SK-N-SH (cell line): Measurements from ENCODE around the gene RFX1. TPM values are rescaled to one million over a fixed set of nuclear protein-coding genes. Genes with fewer than 3 reads are reported as not detected.

Experiments
- CTCF ChIA-PET: fragments of 300-600, 350-600 bp; formaldehyde crosslinking; extraction: SDS; loops from one replicate; lab custom pipeline; 2021; lab: Yijun Ruan, JAX
- POLR2A ChIA-PET: fragments of 350-600 bp; sonication (Branson Sonifier 250); formaldehyde crosslinking; extraction: SDS; loops from one replicate; lab custom pipeline; 2020; ENCODE audit warnings: antibody characterized with exemption, inconsistent platforms; lab: Yijun Ruan, JAX
- DNase-seq: peaks from one replicate; pipeline ENCODE4 v3.0.0; 2012
- H2AFZ ChIP-seq: fragments of 200-600 bp; sonication (generic); 2 replicates; pipeline ENCODE4 v1.8.1; 2016; ENCODE audit warnings: antibody characterized with exemption, mild to moderate bottlenecking, low read depth
- H3F3A ChIP-seq: fragments of 200-600 bp; sonication (generic); replicated peaks from 2 replicates; pipeline ENCODE3; 2016; ENCODE audit warnings: antibody characterized with exemption, mild to moderate bottlenecking; ENCODE audit not compliant: insufficient read depth
- H3K27ac ChIP-seq, 2 experiments: fragments of 200-500 bp in 1 of 2; fragments of 200-600 bp in 1 of 2; sonication (Bioruptor generic) in 1 of 2; sonication (generic), shearing (Covaris generic) in 1 of 2; 2 replicates each; pipeline versions ENCODE4 v1.5.1 to v1.6.1; 2014 to 2016; ENCODE audit warnings: low read depth in 2 of 2, inconsistent platforms in 1 of 2, low read length in 1 of 2, mild to moderate bottlenecking in 1 of 2, mixed read lengths in 1 of 2
- H3K27me3 ChIP-seq: fragments of 200-600 bp; sonication (generic), shearing (Covaris generic); 2 replicates; pipeline ENCODE4 v1.6.1; 2016; ENCODE audit warnings: mixed run types; ENCODE audit not compliant: insufficient read depth
- H3K36me3 ChIP-seq, 2 experiments: fragments of 200-500 bp in 1 of 2; fragments of 200-600 bp in 1 of 2; sonication (Bioruptor generic) in 1 of 2; sonication (generic) in 1 of 2; replicated peaks in 1 of 2; 2 replicates each; pipeline versions ENCODE3 to v1.5.1; 2014 to 2016; ENCODE audit warnings: low read length in 1 of 2, mild to moderate bottlenecking in 1 of 2; ENCODE audit not compliant: insufficient read depth in 2 of 2, control insufficient read depth in 1 of 2
- H3K4me1 ChIP-seq, 2 experiments: fragments of 200-500 bp in 1 of 2; fragments of 200-600 bp in 1 of 2; sonication (Bioruptor generic) in 1 of 2; sonication (generic), shearing (Covaris generic) in 1 of 2; 2 replicates each; pipeline versions ENCODE4 v1.5.1 to v1.6.1; 2014 to 2016; ENCODE audit warnings: low read depth in 1 of 2, low read length in 1 of 2, mixed run types in 1 of 2; ENCODE audit not compliant: insufficient read depth in 2 of 2, control insufficient read depth in 1 of 2
- H3K4me2 ChIP-seq: fragments of 200-600 bp; sonication (generic), shearing (Covaris generic); 2 replicates; pipeline ENCODE4 v1.6.1; 2017; ENCODE audit warnings: mixed run types
- H3K4me3 ChIP-seq, 2 experiments: fragments of 200-500 bp in 1 of 2; fragments of 200-600 bp in 1 of 2; sonication (Bioruptor generic) in 1 of 2; sonication (generic), shearing (Covaris generic) in 1 of 2; 2 replicates each; pipeline versions ENCODE4 v1.5.1 to v1.8.1; 2014 to 2016; ENCODE audit warnings: low read depth in 2 of 2, inconsistent platforms in 1 of 2, low read length in 1 of 2, mild to moderate bottlenecking in 1 of 2, mixed read lengths in 1 of 2, moderate library complexity in 1 of 2
- H3K79me2 ChIP-seq: fragments of 200-600 bp; sonication (generic); 2 replicates; pipeline ENCODE4 v1.8.1; 2017; ENCODE audit warnings: mild to moderate bottlenecking; ENCODE audit not compliant: insufficient read depth
- H3K9ac ChIP-seq: fragments of 200-600 bp; sonication (generic); 2 replicates; pipeline ENCODE4 v1.6.1; 2017; ENCODE audit warnings: mixed run types
- H3K9me2 ChIP-seq: fragments of 200-600 bp; sonication (generic); 2 replicates; pipeline ENCODE4 v1.6.1; 2017; ENCODE audit warnings: mixed run types
- H3K9me3 ChIP-seq: fragments of 200-600 bp; sonication (generic); 2 replicates; pipeline ENCODE4 v1.6.1; 2017; ENCODE audit warnings: mixed run types, mild to moderate bottlenecking, moderate library complexity
- H4K20me1 ChIP-seq: fragments of 200-600 bp; sonication (generic); 2 replicates; pipeline ENCODE4 v1.6.1; 2017; ENCODE audit warnings: mild to moderate bottlenecking, mixed run types; ENCODE audit not compliant: insufficient read depth
- ELF1 ChIP-seq: IDR thresholded peaks from 2 replicates; pipeline ENCODE4 v1.4.0; 2012
- FOXJ3 ChIP-seq: sonication (generic); formaldehyde crosslinking; IDR thresholded peaks from 2 replicates; pipeline ENCODE4 v1.5.1; 2020; ENCODE audit warnings: mild to moderate bottlenecking, missing genetic modification reagents
- GABPA ChIP-seq: IDR thresholded peaks from 2 replicates; pipeline ENCODE4 v1.4.0; 2012; ENCODE audit warnings: low read depth, mild to moderate bottlenecking
- GATA2 ChIP-seq: sonication (generic); formaldehyde crosslinking; IDR thresholded peaks from 2 replicates; pipeline ENCODE4 v1.5.0; 2020; ENCODE audit warnings: mild to moderate bottlenecking, missing genetic modification reagents
- MXI1 ChIP-seq: IDR thresholded peaks from 2 replicates; pipeline ENCODE4 v1.6.1; 2012; ENCODE audit warnings: mild to moderate bottlenecking, low read depth, low read length, improper control_type of control experiment
- NFIC ChIP-seq: IDR thresholded peaks from 2 replicates; pipeline ENCODE4 v1.4.0; 2012; ENCODE audit warnings: borderline replicate concordance
- RCOR1 ChIP-seq: fragments of 150-350 bp; IDR thresholded peaks from 2 replicates; pipeline ENCODE4 v1.6.1; 2017; ENCODE audit warnings: antibody characterized with exemption, low read length
- RXRA ChIP-seq: IDR thresholded peaks from 2 replicates; pipeline ENCODE4 v1.4.0; 2012; ENCODE audit warnings: low read depth, mild to moderate bottlenecking, borderline replicate concordance
- SIN3A ChIP-seq: IDR thresholded peaks from 2 replicates; pipeline ENCODE4 v1.6.1; 2012; ENCODE audit warnings: low read depth, mild to moderate bottlenecking, low read length, moderate library complexity, borderline replicate concordance
- SMC3 ChIP-seq: IDR thresholded peaks from 2 replicates; pipeline ENCODE4 v1.6.1; 2012; ENCODE audit warnings: low read depth, low read length, improper control_type of control experiment
- TAF1 ChIP-seq: IDR thresholded peaks from 2 replicates; pipeline ENCODE4 v1.6.1; 2012; ENCODE audit warnings: low read depth, mild to moderate bottlenecking, low read length, moderate library complexity, borderline replicate concordance
- TCF12 ChIP-seq: IDR thresholded peaks from 2 replicates; pipeline ENCODE4 v1.4.0; 2012
- USF1 ChIP-seq: IDR thresholded peaks from 2 replicates; pipeline ENCODE4 v1.4.0; 2012; ENCODE audit warnings: low read depth, borderline replicate concordance
- WGBS: methylation state at CpG from one replicate; pipeline ENCODE4 v1.1.6; 2017; ENCODE audit warnings: low lambda C conversion rate; 5-methylcytosine and 5-hydroxymethylcytosine counted together
- polyA plus RNA-seq, 3 experiments: library from polyadenylated mRNA; depleted of rRNA; stranded (reverse); fragments of >200 nt; gene quantifications; 2 replicates each; pipeline ENCODE4 v1.2.3, GENCODE V29; 2012
- TF ChIP-seq, protein P1 (sequence below): IDR thresholded peaks from 2 replicates; pipeline ENCODE4; 2012
- TF ChIP-seq, protein P2 (sequence below): fragments of 150-350 bp; IDR thresholded peaks from 2 replicates; pipeline ENCODE4 v1.6.1; 2017; ENCODE audit warnings: antibody characterized with exemption, low read length, low read depth, borderline replicate concordance

The RFX1 gene
- polyA plus RNA-seq, 1 of the 3 experiments (the other 2 are of a cell fraction), result 1.5 TPM

GRCh38 chr19:13979244-13979615, 26.9 kb downstream of the RFX1 start:
- no peaks in the 10 kb centered on the region for H4K20me1 ChIP-seq
- TF ChIP-seq ELF1 (no peak), TAF1 (no peak), RCOR1 (no peak), RXRA (no peak), SIN3A (no peak), FOXJ3 (no peak), NFIC (no peak), USF1 (no peak), MXI1 (no peak), SMC3 (no peak), GABPA (no peak), GATA2 (CRISPR knock-in tag) (no peak), TCF12 (no peak)
- TF ChIP-seq, protein P1, sequence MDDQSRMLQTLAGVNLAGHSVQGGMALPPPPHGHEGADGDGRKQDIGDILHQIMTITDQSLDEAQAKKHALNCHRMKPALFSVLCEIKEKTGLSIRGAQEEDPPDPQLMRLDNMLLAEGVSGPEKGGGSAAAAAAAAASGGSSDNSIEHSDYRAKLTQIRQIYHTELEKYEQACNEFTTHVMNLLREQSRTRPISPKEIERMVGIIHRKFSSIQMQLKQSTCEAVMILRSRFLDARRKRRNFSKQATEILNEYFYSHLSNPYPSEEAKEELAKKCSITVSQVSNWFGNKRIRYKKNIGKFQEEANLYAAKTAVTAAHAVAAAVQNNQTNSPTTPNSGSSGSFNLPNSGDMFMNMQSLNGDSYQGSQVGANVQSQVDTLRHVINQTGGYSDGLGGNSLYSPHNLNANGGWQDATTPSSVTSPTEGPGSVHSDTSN, result no peak
- TF ChIP-seq, protein P2, sequence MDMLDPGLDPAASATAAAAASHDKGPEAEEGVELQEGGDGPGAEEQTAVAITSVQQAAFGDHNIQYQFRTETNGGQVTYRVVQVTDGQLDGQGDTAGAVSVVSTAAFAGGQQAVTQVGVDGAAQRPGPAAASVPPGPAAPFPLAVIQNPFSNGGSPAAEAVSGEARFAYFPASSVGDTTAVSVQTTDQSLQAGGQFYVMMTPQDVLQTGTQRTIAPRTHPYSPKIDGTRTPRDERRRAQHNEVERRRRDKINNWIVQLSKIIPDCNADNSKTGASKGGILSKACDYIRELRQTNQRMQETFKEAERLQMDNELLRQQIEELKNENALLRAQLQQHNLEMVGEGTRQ, result no peak
- H2AFZ ChIP-seq, result no peak overlapping the region
- no peak for DNase-seq
- 100% methylated on average over 2 of the region's 12 CpGs for WGBS
- no peak overlapping the region for H3K4me2 ChIP-seq
- no peaks in the 10 kb centered on the region for H3K9me3 ChIP-seq
- H3F3A ChIP-seq, result no peaks in the 10 kb centered on the region
- no peaks in the 10 kb centered on the region for H3K79me2 ChIP-seq
- H3K9me2 ChIP-seq, result no peaks in the 10 kb centered on the region
- H3K4me3 ChIP-seq, result no peak overlapping the region
- ChIA-PET POLR2A (no interaction called here), CTCF (interaction anchor here (0.9 kb wide), 3 partner anchors 41 to 94 kb away, joined by 3 to 4 read pairs (median 3); partner anchors contain the start of gene PODNL1)
- H3K27ac ChIP-seq, result no peak overlapping the region
- no peak overlapping the region for H3K9ac ChIP-seq
- H3K36me3 ChIP-seq, result peaks cover 0 to 3% of the 10 kb centered on the region in 2 experiments
- H3K4me1 ChIP-seq, result peaks cover 0 to 23% of the 10 kb centered on the region in 2 experiments; a peak in 1 of 4 replicates
- H3K27me3 ChIP-seq, result no peaks in the 10 kb centered on the region
